H9 (cell line): Measurements from ENCODE around the gene PAPOLA. TPM values are rescaled to one million over a fixed set of nuclear protein-coding genes. Genes with fewer than 3 reads are reported as not detected.

Experiments
- DNase-seq: peaks from one replicate; pipeline ENCODE4 v3.0.0-alpha.2; 2017
- H2AFZ ChIP-seq: one replicate; pipeline ENCODE4 v1.6.1; 2013; ENCODE audit warnings: mild to moderate bottlenecking, low read length, control low read depth, moderate library complexity
- H2AK5ac ChIP-seq: 2 replicates; pipeline ENCODE4 v1.6.1; 2013; ENCODE audit warnings: low read length, control low read depth, mixed read lengths; ENCODE audit not compliant: insufficient read length
- H2BK120ac ChIP-seq: one replicate; pipeline ENCODE4 v1.6.1; 2013; ENCODE audit warnings: low read depth, mild to moderate bottlenecking, low read length, control low read depth, inconsistent platforms; ENCODE audit not compliant: poor library complexity, severe bottlenecking
- H2BK12ac ChIP-seq: 2 replicates; pipeline ENCODE4 v1.6.1; 2013; ENCODE audit warnings: low read length, control low read depth, mixed read lengths, low read depth; ENCODE audit not compliant: insufficient read length
- H2BK15ac ChIP-seq: 2 replicates; pipeline ENCODE4 v1.6.1; 2013; ENCODE audit warnings: low read depth, low read length, control low read depth
- H2BK20ac ChIP-seq: one replicate; pipeline ENCODE4 v1.6.1; 2013; ENCODE audit warnings: low read depth, mild to moderate bottlenecking, low read length, control low read depth, inconsistent platforms; ENCODE audit not compliant: poor library complexity, severe bottlenecking
- H2BK5ac ChIP-seq: 2 replicates; pipeline ENCODE4 v1.6.1; 2013; ENCODE audit warnings: low read length, control low read depth, mixed read lengths; ENCODE audit not compliant: insufficient read length
- H3K14ac ChIP-seq: 2 replicates; pipeline ENCODE4 v1.6.1; 2013; ENCODE audit warnings: low read length, control low read depth; ENCODE audit not compliant: insufficient read depth
- H3K18ac ChIP-seq: 2 replicates; pipeline ENCODE4 v1.6.1; 2013; ENCODE audit warnings: low read depth, mild to moderate bottlenecking, mixed read lengths, low read length, control low read depth; ENCODE audit not compliant: insufficient read length
- H3K23ac ChIP-seq: 2 replicates; pipeline ENCODE4 v1.6.1; 2013; ENCODE audit warnings: low read length, control low read depth, mixed read lengths, low read depth; ENCODE audit not compliant: insufficient read length
- H3K23me2 ChIP-seq: 2 replicates; pipeline ENCODE4 v1.6.1; 2013; ENCODE audit warnings: low read depth, mild to moderate bottlenecking, mixed read lengths, low read length, control low read depth; ENCODE audit not compliant: insufficient read length, poor library complexity, severe bottlenecking
- H3K27ac ChIP-seq: 2 replicates; pipeline ENCODE4 v1.5.1; 2013; ENCODE audit warnings: low read length, control low read depth, mixed read lengths, low read depth; ENCODE audit not compliant: insufficient read length
- H3K27me3 ChIP-seq: 2 replicates; pipeline ENCODE4 v1.6.1; 2013; ENCODE audit warnings: low read length, control low read depth, inconsistent platforms; ENCODE audit not compliant: insufficient read depth
- H3K4ac ChIP-seq: 2 replicates; pipeline ENCODE4 v1.6.1; 2013; ENCODE audit warnings: low read depth, mild to moderate bottlenecking, control low read depth, inconsistent platforms, low read length, moderate library complexity
- H3K4me1 ChIP-seq: 2 replicates; pipeline ENCODE4 v1.6.1; 2013; ENCODE audit warnings: low read length, control low read depth, inconsistent platforms; ENCODE audit not compliant: insufficient read depth
- H3K4me2 ChIP-seq: 2 replicates; pipeline ENCODE4 v1.6.1; 2013; ENCODE audit warnings: low read length, control low read depth, mixed read lengths; ENCODE audit not compliant: insufficient read length, insufficient read depth
- H3K56ac ChIP-seq: 2 replicates; pipeline ENCODE4 v1.6.1; 2013; ENCODE audit warnings: low read depth, mild to moderate bottlenecking, mixed read lengths, low read length, control low read depth; ENCODE audit not compliant: insufficient read length
- H3K79me1 ChIP-seq: 2 replicates; pipeline ENCODE4 v1.6.1; 2013; ENCODE audit warnings: low read depth, mild to moderate bottlenecking, moderate library complexity, low read length, control low read depth, inconsistent platforms; ENCODE audit not compliant: insufficient read depth, poor library complexity, severe bottlenecking
- H3K79me2 ChIP-seq: 2 replicates; pipeline ENCODE4 v1.6.1; 2013; ENCODE audit warnings: low read length, control low read depth, inconsistent platforms; ENCODE audit not compliant: insufficient read depth
- H3K9ac ChIP-seq: 2 replicates; pipeline ENCODE4 v1.6.1; 2013; ENCODE audit warnings: low read length, control low read depth, mixed read lengths; ENCODE audit not compliant: insufficient read length; ENCODE audit errors: extremely low read depth
- H3K9me3 ChIP-seq: one replicate; pipeline ENCODE4 v1.6.1; 2013; ENCODE audit warnings: low read depth, low read length, inconsistent platforms; ENCODE audit not compliant: control insufficient read depth
- H3T11ph ChIP-seq: one replicate; pipeline ENCODE4 v1.6.1; 2013; ENCODE audit warnings: mild to moderate bottlenecking, low read length, control low read depth, inconsistent platforms
- H4K20me1 ChIP-seq: one replicate; pipeline ENCODE4 v1.6.1; 2013; ENCODE audit not compliant: control insufficient read depth, insufficient read length, insufficient read depth
- H4K5ac ChIP-seq: 2 replicates; pipeline ENCODE4 v1.6.1; 2013; ENCODE audit warnings: low read depth, mild to moderate bottlenecking, mixed read lengths, low read length, control low read depth; ENCODE audit not compliant: insufficient read length
- H4K8ac ChIP-seq: replicated peaks from 2 replicates; pipeline ENCODE4 v1.6.1; 2013; ENCODE audit warnings: low read length, control low read depth, mixed read lengths, low read depth; ENCODE audit not compliant: insufficient read length
- H4K91ac ChIP-seq: 2 replicates; pipeline ENCODE4 v1.6.1; 2013; ENCODE audit warnings: low read depth, mild to moderate bottlenecking, moderate library complexity, mixed read lengths, low read length, control low read depth; ENCODE audit not compliant: insufficient read length
- H3K27ac Mint-ChIP-seq, 3 experiments: 2 replicates in 2 of 3; 3 replicates in 1 of 3; pipeline ENCODE4 v1.8.0; 2020 to 2021; ENCODE audit warnings: mixed read lengths in 3 of 3, mild to moderate bottlenecking in 1 of 3, moderate library complexity in 1 of 3
- H3K27me3 Mint-ChIP-seq: 2 replicates; pipeline ENCODE4 v1.8.0; 2021; ENCODE audit warnings: low read depth, mild to moderate bottlenecking, moderate library complexity, mixed read lengths
- H3K36me3 Mint-ChIP-seq, 3 experiments: 2 replicates in 2 of 3; 3 replicates in 1 of 3; pipeline ENCODE4 v1.8.0; 2020 to 2021; ENCODE audit warnings: low read depth in 3 of 3, mixed read lengths in 3 of 3; ENCODE audit not compliant: insufficient read depth in 1 of 3
- H3K4me1 Mint-ChIP-seq, 2 experiments: 2 replicates each; pipeline ENCODE4 v1.8.0; 2020; ENCODE audit warnings: mixed read lengths in 2 of 2
- H3K4me3 Mint-ChIP-seq, 2 experiments: 2 replicates in 1 of 2; 3 replicates in 1 of 2; pipeline ENCODE4 v1.8.0; 2020 to 2021; ENCODE audit warnings: mild to moderate bottlenecking in 2 of 2, mixed read lengths in 2 of 2, moderate library complexity in 1 of 2
- H3K9me3 Mint-ChIP-seq, 2 experiments: 2 replicates in 1 of 2; 3 replicates in 1 of 2; pipeline ENCODE4 v1.8.0; 2020; ENCODE audit warnings: mild to moderate bottlenecking in 2 of 2, mixed read lengths in 2 of 2, moderate library complexity in 1 of 2
- WGBS: extraction: QIAGEN DNeasy Blood & Tissue Kit; methylation state at CpG from one replicate; pipeline ENCODE4 v1.1.7; 2013; ENCODE audit warnings: missing lambda C conversion rate, low lambda C conversion rate, mixed read lengths; ENCODE audit not compliant: insufficient read length; ENCODE audit errors: extremely low coverage; 5-methylcytosine and 5-hydroxymethylcytosine counted together
- total RNA-seq: library from RNA; stranded (reverse); gene quantifications from 2 replicates; pipeline ENCODE4 v1.2.1, GENCODE V29; 2021
- TF ChIP-seq, protein P1 (sequence below): fragments of 200-600 bp; sonication (generic); conservative IDR thresholded peaks from 3 replicates; pipeline ENCODE4 v1.8.0; 2021; ENCODE audit warnings: antibody characterized with exemption, mild to moderate bottlenecking

Gene PAPOLA
- total RNA-seq, 1 experiment from 2014 or later, result 188 TPM

- H3K4me1 ChIP-seq, result peaks cover under 1% of the 10 kb centered on the region; the same call in 1 of the 2 replicates
- no peak overlapping the region for H2AFZ ChIP-seq
These were observed 76.4 kb downstream of the PAPOLA start for GRCh38 chr14:96578619-96579018.

More at GRCh38 chr14:96578619-96579018, 76.4 kb downstream of the PAPOLA start:
- Histone ChIP-seq H2BK20ac (no peak overlapping the region), H3K27me3 (no peaks in the 10 kb centered on the region), H4K20me1 (no peaks in the 10 kb centered on the region), H2BK15ac (no peak overlapping the region), H3K79me1 (no peaks in the 10 kb centered on the region), H2BK120ac (no peak overlapping the region), H3K79me2 (no peaks in the 10 kb centered on the region), H2BK5ac (no peak overlapping the region), H4K91ac (no peak overlapping the region), H3K9ac (no peak overlapping the region), H3K23ac (no peak overlapping the region), H3K56ac (no peak overlapping the region), H2BK12ac (no peak overlapping the region), H3K18ac (no peak overlapping the region), H3K27ac (no peak overlapping the region), H3K9me3 (no peaks in the 10 kb centered on the region), H4K5ac (no peak overlapping the region), H3K14ac (no peak overlapping the region), H4K8ac (no peak overlapping the region), H2AK5ac (no peak overlapping the region), H3K4ac (no peak overlapping the region), H3T11ph (no peak overlapping the region), H3K4me2 (no peak overlapping the region), H3K23me2 (no peaks in the 10 kb centered on the region)
- H3K36me3 Mint-ChIP-seq, result no peaks in the 10 kb centered on the region; a peak in 1 of 7 replicates
- H3K27ac Mint-ChIP-seq, result no peak overlapping the region
- no peaks in the 10 kb centered on the region for H3K9me3 Mint-ChIP-seq
- no peak overlapping the region for H3K4me3 Mint-ChIP-seq
- peaks cover 19 to 32% of the 10 kb centered on the region in 2 experiments for H3K4me1 Mint-ChIP-seq
- no peaks in the 10 kb centered on the region; the same call in 1 of the 2 replicates for H3K27me3 Mint-ChIP-seq
- TF ChIP-seq, protein P1, sequence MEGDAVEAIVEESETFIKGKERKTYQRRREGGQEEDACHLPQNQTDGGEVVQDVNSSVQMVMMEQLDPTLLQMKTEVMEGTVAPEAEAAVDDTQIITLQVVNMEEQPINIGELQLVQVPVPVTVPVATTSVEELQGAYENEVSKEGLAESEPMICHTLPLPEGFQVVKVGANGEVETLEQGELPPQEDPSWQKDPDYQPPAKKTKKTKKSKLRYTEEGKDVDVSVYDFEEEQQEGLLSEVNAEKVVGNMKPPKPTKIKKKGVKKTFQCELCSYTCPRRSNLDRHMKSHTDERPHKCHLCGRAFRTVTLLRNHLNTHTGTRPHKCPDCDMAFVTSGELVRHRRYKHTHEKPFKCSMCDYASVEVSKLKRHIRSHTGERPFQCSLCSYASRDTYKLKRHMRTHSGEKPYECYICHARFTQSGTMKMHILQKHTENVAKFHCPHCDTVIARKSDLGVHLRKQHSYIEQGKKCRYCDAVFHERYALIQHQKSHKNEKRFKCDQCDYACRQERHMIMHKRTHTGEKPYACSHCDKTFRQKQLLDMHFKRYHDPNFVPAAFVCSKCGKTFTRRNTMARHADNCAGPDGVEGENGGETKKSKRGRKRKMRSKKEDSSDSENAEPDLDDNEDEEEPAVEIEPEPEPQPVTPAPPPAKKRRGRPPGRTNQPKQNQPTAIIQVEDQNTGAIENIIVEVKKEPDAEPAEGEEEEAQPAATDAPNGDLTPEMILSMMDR, result no peak
- WGBS, result no CpG with 5 or more reads among the region's 6 CpGs
- DNase-seq, result no peak
